ENCODE results near the gene RALY. TPM values are rescaled to one million over a fixed set of nuclear protein-coding genes. Genes with fewer than 3 reads are reported as not detected.

The RALY gene
- total RNA-seq, 1 donor from 2014 or later, result 147 TPM

- intact Hi-C loops (cut with micrococcal nuclease), result no loop called here
- no peak for DNase-seq (ENCODE audit: low spot score)
- Mint-ChIP-seq H3K4me3 (no peak overlapping the region), H3K27me3 (ENCODE audit: insufficient read depth) (no peaks in the 10 kb centered on the region), H3K9me3 (no peaks in the 10 kb centered on the region), H3K4me1 (ENCODE audit: low read depth) (peaks cover 22% of the 10 kb centered on the region), H3K27ac (no peak overlapping the region), H3K36me3 (ENCODE audit: low read depth) (no peaks in the 10 kb centered on the region)
Measured at GRCh38 chr20:34047010-34047687, 53.4 kb downstream of the RALY start.

GRCh38 chr20:34047917-34048316 lies 54.2 kb downstream of the RALY start:
- intact Hi-C loops (cut with micrococcal nuclease), result no loop called here
- no peak overlapping the region for H3K27ac Mint-ChIP-seq
- H3K9me3 Mint-ChIP-seq, result no peaks in the 10 kb centered on the region
- no peak overlapping the region for H3K4me3 Mint-ChIP-seq
- no peaks in the 10 kb centered on the region for H3K27me3 Mint-ChIP-seq (ENCODE audit: insufficient read depth)
- no peak for DNase-seq (ENCODE audit: low spot score)
- peaks cover 22% of the 10 kb centered on the region for H3K4me1 Mint-ChIP-seq (ENCODE audit: low read depth)
- no peaks in the 10 kb centered on the region for H3K36me3 Mint-ChIP-seq (ENCODE audit: low read depth)

GRCh38 chr20:34049389-34049788 lies 55.7 kb downstream of the RALY start:
- no peaks in the 10 kb centered on the region for H3K27me3 Mint-ChIP-seq (ENCODE audit: insufficient read depth)
- intact Hi-C loops (cut with micrococcal nuclease), result no loop called here
- H3K4me1 Mint-ChIP-seq (ENCODE audit: low read depth), result peaks cover 14% of the 10 kb centered on the region
- H3K36me3 Mint-ChIP-seq (ENCODE audit: low read depth), result no peaks in the 10 kb centered on the region
- no peak overlapping the region for H3K27ac Mint-ChIP-seq
- no peaks in the 10 kb centered on the region for H3K9me3 Mint-ChIP-seq
- DNase-seq (ENCODE audit: low spot score), result no peak
- H3K4me3 Mint-ChIP-seq, result no peak overlapping the region

- no peak overlapping the region for H3K27ac Mint-ChIP-seq
Measured at GRCh38 chr20:34049897-34050695, 56.4 kb downstream of the RALY start.

GRCh38 chr20:34052414-34052813 lies 58.7 kb downstream of the RALY start:
- Mint-ChIP-seq H3K27me3 (ENCODE audit: insufficient read depth) (no peaks in the 10 kb centered on the region), H3K36me3 (ENCODE audit: low read depth) (no peaks in the 10 kb centered on the region), H3K4me1 (ENCODE audit: low read depth) (peaks cover 31% of the 10 kb centered on the region), H3K9me3 (no peaks in the 10 kb centered on the region), H3K27ac (no peak overlapping the region), H3K4me3 (no peak overlapping the region)
- no peak for DNase-seq (ENCODE audit: low spot score)
- intact Hi-C loops (cut with micrococcal nuclease), result no loop called here

More at GRCh38 chr20:34049897-34050695, 56.4 kb downstream of the RALY start:
- Mint-ChIP-seq H3K4me1 (ENCODE audit: low read depth) (peaks cover 20% of the 10 kb centered on the region), H3K9me3 (no peaks in the 10 kb centered on the region), H3K36me3 (ENCODE audit: low read depth) (no peaks in the 10 kb centered on the region), H3K4me3 (no peak overlapping the region), H3K27me3 (ENCODE audit: insufficient read depth) (no peaks in the 10 kb centered on the region)
- intact Hi-C loops (cut with micrococcal nuclease), result no loop called here
- DNase-seq (ENCODE audit: low spot score), result no peak

- intact Hi-C loops (cut with micrococcal nuclease), result no loop called here
- no peak for DNase-seq (ENCODE audit: low spot score)
- no peak overlapping the region for H3K4me3 Mint-ChIP-seq
- H3K9me3 Mint-ChIP-seq, result no peaks in the 10 kb centered on the region
- no peak overlapping the region for H3K27ac Mint-ChIP-seq
- peaks cover 7% of the 10 kb centered on the region for H3K36me3 Mint-ChIP-seq (ENCODE audit: low read depth)
- H3K27me3 Mint-ChIP-seq (ENCODE audit: insufficient read depth), result no peaks in the 10 kb centered on the region
- peaks cover 31% of the 10 kb centered on the region for H3K4me1 Mint-ChIP-seq (ENCODE audit: low read depth)
Measured at GRCh38 chr20:34055290-34055689, 61.6 kb downstream of the RALY start.

GRCh38 chr20:34058831-34059230 lies 65.1 kb downstream of the RALY start:
- no peak for DNase-seq (ENCODE audit: low spot score)
- H3K27me3 Mint-ChIP-seq (ENCODE audit: insufficient read depth), result no peaks in the 10 kb centered on the region
- peak overlapping the region; percentile 8 for H3K27ac Mint-ChIP-seq
- intact Hi-C loops (cut with micrococcal nuclease), result no loop called here
- peaks cover 47% of the 10 kb centered on the region for H3K4me1 Mint-ChIP-seq (ENCODE audit: low read depth)
- H3K36me3 Mint-ChIP-seq (ENCODE audit: low read depth), result peaks cover 7% of the 10 kb centered on the region
- no peak overlapping the region for H3K4me3 Mint-ChIP-seq
- H3K9me3 Mint-ChIP-seq, result no peaks in the 10 kb centered on the region

- Mint-ChIP-seq H3K27ac (no peak overlapping the region), H3K4me1 (ENCODE audit: low read depth) (peaks cover 34% of the 10 kb centered on the region), H3K4me3 (no peak overlapping the region), H3K9me3 (no peaks in the 10 kb centered on the region), H3K36me3 (ENCODE audit: low read depth) (peaks cover 9% of the 10 kb centered on the region), H3K27me3 (ENCODE audit: insufficient read depth) (no peaks in the 10 kb centered on the region)
- no peak for DNase-seq (ENCODE audit: low spot score)
- intact Hi-C loops (cut with micrococcal nuclease), result no loop called here
Measured at GRCh38 chr20:34060970-34061369, 67.3 kb downstream of the RALY start.

GRCh38 chr20:34061695-34062094 lies 68.0 kb downstream of the RALY start:
- no peak for DNase-seq (ENCODE audit: low spot score)
- Mint-ChIP-seq H3K9me3 (no peaks in the 10 kb centered on the region), H3K4me1 (ENCODE audit: low read depth) (peaks cover 30% of the 10 kb centered on the region), H3K4me3 (no peak overlapping the region), H3K27ac (no peak overlapping the region), H3K36me3 (ENCODE audit: low read depth) (peaks cover 9% of the 10 kb centered on the region), H3K27me3 (ENCODE audit: insufficient read depth) (no peaks in the 10 kb centered on the region)
- intact Hi-C loops (cut with micrococcal nuclease), result no loop called here

- peaks cover 32% of the 10 kb centered on the region for H3K4me1 Mint-ChIP-seq (ENCODE audit: low read depth)
- intact Hi-C loops (cut with micrococcal nuclease), result no loop called here
Measured at GRCh38 chr20:34062570-34063482, 69.1 kb downstream of the RALY start.

GRCh38 chr20:34064286-34064685 lies 70.6 kb downstream of the RALY start:
- intact Hi-C loops (cut with micrococcal nuclease), result no loop called here
- no peak overlapping the region for H3K4me3 Mint-ChIP-seq
- no peak overlapping the region for H3K27ac Mint-ChIP-seq
- no peaks in the 10 kb centered on the region for H3K27me3 Mint-ChIP-seq (ENCODE audit: insufficient read depth)
- H3K36me3 Mint-ChIP-seq (ENCODE audit: low read depth), result peaks cover 6% of the 10 kb centered on the region
- peaks cover 33% of the 10 kb centered on the region for H3K4me1 Mint-ChIP-seq (ENCODE audit: low read depth)
- no peaks in the 10 kb centered on the region for H3K9me3 Mint-ChIP-seq
- no peak for DNase-seq (ENCODE audit: low spot score)

More at GRCh38 chr20:34062570-34063482, 69.1 kb downstream of the RALY start:
- H3K9me3 Mint-ChIP-seq, result no peaks in the 10 kb centered on the region
- H3K27ac Mint-ChIP-seq, result no peak overlapping the region
- H3K27me3 Mint-ChIP-seq (ENCODE audit: insufficient read depth), result no peaks in the 10 kb centered on the region
- H3K4me3 Mint-ChIP-seq, result no peak overlapping the region
- DNase-seq (ENCODE audit: low spot score), result no peak
- H3K36me3 Mint-ChIP-seq (ENCODE audit: low read depth), result peaks cover 9% of the 10 kb centered on the region

- H3K9me3 Mint-ChIP-seq, result no peaks in the 10 kb centered on the region
- no peak overlapping the region for H3K4me3 Mint-ChIP-seq
- no peak overlapping the region for H3K27ac Mint-ChIP-seq
- no peaks in the 10 kb centered on the region for H3K27me3 Mint-ChIP-seq (ENCODE audit: insufficient read depth)
- H3K36me3 Mint-ChIP-seq (ENCODE audit: low read depth), result peaks cover 3% of the 10 kb centered on the region
- no peak for DNase-seq (ENCODE audit: low spot score)
- intact Hi-C loops (cut with micrococcal nuclease), result no loop called here
- H3K4me1 Mint-ChIP-seq (ENCODE audit: low read depth), result peaks cover 33% of the 10 kb centered on the region
Measured at GRCh38 chr20:34065260-34065659, 71.5 kb downstream of the RALY start.
